ENCODE measurements around the gene ABAT. TPM values are rescaled to one million over a fixed set of nuclear protein-coding genes. Genes with fewer than 3 reads are reported as not detected.

Gene ABAT
- total RNA-seq, 1 experiment from 2014 or later, result 4.7 TPM

GRCh38 chr16:8795818-8796217 is 121.4 kb downstream of the ABAT start (continued):
- TF ChIP-seq SIN3A (IDR thresholded peaks at IDR 0.05; ENCODE audit: low read depth), result no peak
- TF ChIP-seq JUND (IDR thresholded peaks at IDR 0.05), result no peak
- no peak for TF ChIP-seq CEBPB (IDR thresholded peaks at IDR 0.05; ENCODE audit: low read depth)
- no peak for TF ChIP-seq POLR2AphosphoS5 (IDR thresholded peaks at IDR 0.05; ENCODE audit: low read depth, low read length)
- no peak for TF ChIP-seq POLR2A (IDR thresholded peaks at IDR 0.05; ENCODE audit: borderline replicate concordance, extremely low read depth, insufficient read depth, insufficient read length)

- TF ChIP-seq ZBTB33 (IDR thresholded peaks at IDR 0.05; ENCODE audit: extremely low read depth, insufficient replicate concordance, low read length) (no peak), ZFX (IDR thresholded peaks at IDR 0.05) (no peak), POLR2AphosphoS5 (IDR thresholded peaks at IDR 0.05; ENCODE audit: low read depth, low read length) (no peak), SIN3A (IDR thresholded peaks at IDR 0.05; ENCODE audit: low read depth) (no peak), CBX3 (IDR thresholded peaks at IDR 0.05; ENCODE audit: low read depth) (no peak), FOSL1 (IDR thresholded peaks at IDR 0.05; ENCODE audit: low read depth) (no peak), MAX (IDR thresholded peaks at IDR 0.05) (no peak), YY1 (IDR thresholded peaks at IDR 0.05; ENCODE audit: extremely low read depth, insufficient replicate concordance, low read depth, low read length) (no peak)
- intact Hi-C loops (cut with micrococcal nuclease), result no loop called here
- Histone ChIP-seq H3K9ac (ENCODE audit: low read length) (peak overlapping the region; percentile 91), H2AFZ (ENCODE audit: low read depth, low read length, poor library complexity, severe bottlenecking) (no peak overlapping the region), H3K9me2 (ENCODE audit: insufficient read depth) (no peaks in the 10 kb centered on the region), H3K9me3 (ENCODE audit: control insufficient read depth in 1 of 2, insufficient read depth in 1 of 2, low read depth in 1 of 2, low read length in 2 of 2) (no peaks in the 10 kb centered on the region), H3K27ac (ENCODE audit: low read depth, low read length) (peak overlapping the region; percentile 40), H3K27me3 (ENCODE audit: insufficient read depth, low read length) (no peaks in the 10 kb centered on the region), H3K4me1 (ENCODE audit: control insufficient read depth in 1 of 2, insufficient read depth in 2 of 2, low read length in 2 of 2) (peaks cover 12 to 24% of the 10 kb centered on the region in 2 experiments), H3K79me2 (ENCODE audit: insufficient read depth, low read length) (peaks cover 67% of the 10 kb centered on the region), H4K20me1 (ENCODE audit: insufficient read depth) (peaks cover 4% of the 10 kb centered on the region; the same call in 1 of the 2 replicates), H3K4me3 (replicated peaks in 1 of 2; ENCODE audit: low read depth in 1 of 2, low read length in 2 of 2) (peak overlapping the region; percentile 87 to 97), H3K36me3 (ENCODE audit: control insufficient read depth in 1 of 2, insufficient read depth in 2 of 2, low read length in 2 of 2) (peaks cover 9 to 13% of the 10 kb centered on the region in 2 experiments), H3K4me2 (ENCODE audit: low read length) (peak overlapping the region; percentile 80)
- ChIA-PET POLR2A (no interaction called here), RAD21 (ENCODE audit: low non-redundant PET in 1 of 2, low total read pairs in 2 of 2, uncharacterized antibody in 2 of 2, unreplicated experiment in 2 of 2) (no interaction called here), CTCF (no interaction called here)
- TSS peak; percentile 87 for BruUV-seq (replicated peaks)
- DNase-seq (ENCODE audit: low read depth, low spot score) (no peak), ATAC-seq (peak; percentile 8)
These were observed 122.3 kb downstream of the ABAT start for GRCh38 chr16:8796469-8797363.
